Panc1 (cell line): Measurements from ENCODE around the gene SCO2. TPM values are rescaled to one million over a fixed set of nuclear protein-coding genes. Genes with fewer than 3 reads are reported as not detected.

Experiments used
- ATAC-seq: fragments of 200-7000 bp; cut with Tn5 transposase; 2 replicates; pipeline ENCODE4 v1.9.1; 2020; ENCODE audit warnings: mild to moderate bottlenecking, moderate library complexity
- BruUV-seq: library from RNA; stranded (reverse); fragments of 400-500 nt; replicated peaks from 2 replicates; lab custom pipeline; 2021; lab: Mats Ljungman, UMichigan
- CTCF ChIA-PET: fragments of 300-600 bp; sonication (Branson Sonifier 250); formaldehyde crosslinking; loops from one replicate; lab custom pipeline; 2022; ENCODE audit warnings: antibody characterized with exemption; lab: Charles Lee
- POLR2A ChIA-PET: fragments of 300-600 bp; sonication (Branson Sonifier 250); formaldehyde crosslinking; loops from one replicate; lab custom pipeline; 2022; ENCODE audit warnings: antibody characterized with exemption; lab: Charles Lee
- DNase-seq: peaks from one replicate; pipeline ENCODE4 v3.0.0-alpha.2; 2010; ENCODE audit warnings: low read depth, low spot score
- H3K27ac ChIP-seq: 2 replicates; pipeline ENCODE4 v1.5.1; 2011; ENCODE audit warnings: mild to moderate bottlenecking, low read length, inconsistent platforms
- H3K27me3 ChIP-seq: fragments of 200-500 bp; sonication (Bioruptor generic); 2 replicates; pipeline ENCODE4 v1.6.0; 2014; ENCODE audit warnings: low read length, inconsistent platforms; ENCODE audit not compliant: control insufficient read depth, insufficient read depth
- H3K36me3 ChIP-seq: fragments of 200-500 bp; sonication (Bioruptor generic); 2 replicates; pipeline ENCODE4 v1.5.1; 2014; ENCODE audit warnings: inconsistent platforms, mild to moderate bottlenecking, low read length, moderate library complexity; ENCODE audit not compliant: control insufficient read depth, insufficient read depth
- H3K4me1 ChIP-seq: 2 replicates; pipeline ENCODE4 v1.5.1; 2011; ENCODE audit warnings: inconsistent platforms, mild to moderate bottlenecking, low read length, moderate library complexity; ENCODE audit not compliant: control insufficient read depth, insufficient read depth
- H3K4me3 ChIP-seq, 2 experiments: 2 replicates each; pipeline ENCODE4 v1.5.1; 2011 to 2012; ENCODE audit warnings: low read depth in 2 of 2, low read length in 2 of 2, mild to moderate bottlenecking in 2 of 2, inconsistent platforms in 1 of 2, moderate library complexity in 1 of 2
- H3K9me3 ChIP-seq: fragments of 200-500 bp; sonication (Bioruptor generic); 2 replicates; pipeline ENCODE4 v1.5.1; 2014; ENCODE audit warnings: low read depth, mild to moderate bottlenecking, inconsistent platforms, low read length, moderate library complexity; ENCODE audit not compliant: control insufficient read depth, insufficient read depth
- POLR2AphosphoS5 ChIP-seq: IDR thresholded peaks from 2 replicates; pipeline ENCODE4 v1.6.1; 2012; ENCODE audit warnings: mild to moderate bottlenecking, low read depth, low read length, moderate library complexity
- SIN3A ChIP-seq: IDR thresholded peaks from 2 replicates; pipeline ENCODE4 v1.6.1; 2012; ENCODE audit warnings: low read depth, mild to moderate bottlenecking, low read length, moderate library complexity, borderline replicate concordance; ENCODE audit not compliant: insufficient read depth
- TCF7L2 ChIP-seq: IDR thresholded peaks from 2 replicates; pipeline ENCODE4 v1.6.1; 2011; ENCODE audit warnings: mild to moderate bottlenecking, low read depth, low read length, inconsistent platforms
- in situ Hi-C: cut with HindIII; loops from 2 replicates; pipeline ENCODE4 v1.10.0; 2016; ENCODE audit warnings: low sequenced_read_pairs, low pct_unique_long_range_greater_than_20kb
- intact Hi-C: fragments of 100-400 bp; cut with micrococcal nuclease; formaldehyde crosslinking; loops from one replicate; pipeline ENCODE4 v1.10.0; 2022; ENCODE audit not compliant: unreplicated experiment
- total RNA-seq: library from RNA; stranded (reverse); gene quantifications from one replicate; pipeline ENCODE4 v1.2.1, GENCODE V29; 2021; ENCODE audit not compliant: unreplicated experiment
- TF ChIP-seq, protein P1 (sequence below): fragments of 450-650 bp; IDR thresholded peaks from 2 replicates; pipeline ENCODE4 v1.5.1; 2017; ENCODE audit warnings: mild to moderate bottlenecking
- TF ChIP-seq, protein P2 (sequence below), 2 experiments: IDR thresholded peaks; 2 replicates each; pipeline ENCODE4 v1.6.1; 2011 to 2012; ENCODE audit warnings: low read depth in 2 of 2, control low read depth in 1 of 2, low read length in 1 of 2, mild to moderate bottlenecking in 1 of 2, moderate library complexity in 1 of 2; ENCODE audit not compliant: insufficient read depth in 1 of 2

The SCO2 gene
- total RNA-seq, 1 experiment from 2014 or later = 14.2 TPM

DNA sequence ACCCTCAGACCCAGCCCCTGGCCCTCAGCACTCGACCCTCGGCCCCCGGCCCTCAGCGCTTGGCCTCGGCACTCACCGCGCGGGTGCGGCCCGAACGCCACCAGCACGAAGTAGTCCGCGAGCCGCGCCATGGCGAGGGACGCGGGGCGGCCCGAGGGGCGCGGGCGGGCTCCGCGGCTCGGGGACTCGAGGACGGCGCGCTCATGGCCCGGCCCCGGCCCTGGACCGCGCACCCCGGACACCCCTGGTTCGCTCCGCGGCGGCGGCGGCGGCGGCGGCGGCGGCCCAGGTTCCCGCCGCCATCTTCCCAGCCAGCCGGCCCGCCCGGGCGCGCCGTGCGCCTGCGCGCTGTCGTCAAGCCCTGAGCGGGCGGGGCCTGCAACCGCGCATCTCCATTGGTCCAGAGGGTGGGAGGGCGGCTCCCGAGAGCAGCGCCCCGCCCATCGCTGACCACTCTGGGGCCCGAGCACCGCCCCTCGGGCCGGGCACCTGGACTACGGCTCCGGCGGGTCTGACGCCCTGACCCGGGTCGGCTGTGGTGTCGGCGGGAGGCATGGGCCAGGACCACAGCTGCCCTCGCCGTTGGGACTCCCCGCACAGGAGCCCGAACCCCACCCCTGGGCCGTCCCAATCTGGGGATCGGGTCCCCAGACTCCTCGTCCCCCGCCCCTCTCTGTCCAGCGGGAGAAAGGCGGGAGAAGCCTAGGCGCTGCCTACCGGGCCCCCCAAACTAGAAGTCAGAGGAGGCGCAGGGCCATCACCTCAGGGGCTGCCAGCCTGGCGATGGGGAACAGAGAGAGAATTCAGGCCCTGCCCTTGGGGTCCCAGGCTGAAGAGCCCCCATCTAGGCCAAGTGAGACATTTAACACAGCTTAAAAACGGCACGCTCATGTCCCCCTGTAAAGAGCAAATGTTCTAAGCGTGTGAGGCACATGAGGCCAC is 50.4 kb downstream of the SCO2 start, which contains the start of gene SBF1:
Gene SBF1, minus strand, starts transcription at position 326 of the 942 bp plus-strand sequence. Its CDS starts 195 bp downstream, at position 131.
- Histone ChIP-seq H3K9me3 (no peaks in the 10 kb centered on the region), H3K36me3 (no peaks in the 10 kb centered on the region; the same call in 1 of the 2 replicates), H3K4me1 (peaks cover 15% of the 10 kb centered on the region), H3K27me3 (no peaks in the 10 kb centered on the region), H3K27ac (peak within 1 kb of the TSS; percentile 63), H3K4me3 (peak within 1 kb of the TSS; percentile 59 to 63)
- peak; percentile 94 for ATAC-seq
- CTCF ChIA-PET = no interaction called here
- in situ Hi-C loops (no loop called here), intact Hi-C loops (no loop called here)
- POLR2A ChIA-PET = no interaction called here
- no TSS peak for BruUV-seq
- TF ChIP-seq, protein P1, sequence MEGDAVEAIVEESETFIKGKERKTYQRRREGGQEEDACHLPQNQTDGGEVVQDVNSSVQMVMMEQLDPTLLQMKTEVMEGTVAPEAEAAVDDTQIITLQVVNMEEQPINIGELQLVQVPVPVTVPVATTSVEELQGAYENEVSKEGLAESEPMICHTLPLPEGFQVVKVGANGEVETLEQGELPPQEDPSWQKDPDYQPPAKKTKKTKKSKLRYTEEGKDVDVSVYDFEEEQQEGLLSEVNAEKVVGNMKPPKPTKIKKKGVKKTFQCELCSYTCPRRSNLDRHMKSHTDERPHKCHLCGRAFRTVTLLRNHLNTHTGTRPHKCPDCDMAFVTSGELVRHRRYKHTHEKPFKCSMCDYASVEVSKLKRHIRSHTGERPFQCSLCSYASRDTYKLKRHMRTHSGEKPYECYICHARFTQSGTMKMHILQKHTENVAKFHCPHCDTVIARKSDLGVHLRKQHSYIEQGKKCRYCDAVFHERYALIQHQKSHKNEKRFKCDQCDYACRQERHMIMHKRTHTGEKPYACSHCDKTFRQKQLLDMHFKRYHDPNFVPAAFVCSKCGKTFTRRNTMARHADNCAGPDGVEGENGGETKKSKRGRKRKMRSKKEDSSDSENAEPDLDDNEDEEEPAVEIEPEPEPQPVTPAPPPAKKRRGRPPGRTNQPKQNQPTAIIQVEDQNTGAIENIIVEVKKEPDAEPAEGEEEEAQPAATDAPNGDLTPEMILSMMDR = no peak
- TF ChIP-seq POLR2AphosphoS5 = peak; percentile 54; the same call in 1 of the 2 replicates
- no peak for DNase-seq

DNA sequence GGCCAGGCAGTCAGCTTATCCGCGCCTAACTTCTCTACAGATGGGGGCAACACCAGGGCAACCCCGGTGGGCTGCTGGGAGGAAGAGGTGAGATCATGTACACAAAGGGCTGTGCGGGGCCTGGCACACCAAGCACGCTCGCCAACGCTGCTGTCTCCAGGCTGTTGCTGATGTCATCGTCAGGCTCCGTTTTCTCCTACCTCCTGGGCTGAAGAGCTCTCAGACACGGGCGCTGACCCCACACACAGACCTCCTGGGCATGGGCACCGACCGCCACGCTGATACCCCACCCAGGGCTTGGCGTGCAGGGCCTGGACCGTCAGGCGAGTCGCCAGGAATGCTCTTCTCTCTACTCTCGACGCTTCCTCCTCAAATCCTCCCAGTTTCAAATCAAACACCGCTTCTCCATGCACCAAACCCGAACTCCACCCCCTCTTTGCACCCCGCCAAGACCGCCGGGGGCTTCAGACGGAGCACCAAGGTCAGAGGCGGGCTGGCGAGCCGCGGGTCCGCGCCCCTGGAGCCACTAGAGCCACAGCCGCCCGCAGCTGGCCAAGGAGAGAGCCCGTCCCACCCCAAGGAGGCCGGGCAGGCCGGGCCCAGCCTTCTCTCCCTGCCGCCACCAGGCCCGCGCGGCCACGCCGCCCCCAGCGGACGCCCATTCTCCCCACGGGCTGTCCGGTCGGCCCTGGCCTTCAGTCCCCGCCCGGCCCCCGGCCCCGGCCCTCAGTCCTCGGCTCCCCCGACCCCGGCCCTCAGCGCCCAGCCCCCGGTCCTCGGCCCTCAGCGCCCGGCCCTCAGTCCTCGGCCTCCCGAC is 51.3 kb downstream of the SCO2 start:
- Histone ChIP-seq H3K9me3 (no peaks in the 10 kb centered on the region), H3K27me3 (no peaks in the 10 kb centered on the region), H3K36me3 (no peaks in the 10 kb centered on the region; the same call in 1 of the 2 replicates), H3K4me1 (peaks cover 15% of the 10 kb centered on the region), H3K4me3 (peak overlapping the region; percentile 59 to 63), H3K27ac (peak overlapping the region; percentile 29; the same call in 1 of the 2 replicates)
- TF ChIP-seq TCF7L2 = no peak
- TF ChIP-seq, protein P2, sequence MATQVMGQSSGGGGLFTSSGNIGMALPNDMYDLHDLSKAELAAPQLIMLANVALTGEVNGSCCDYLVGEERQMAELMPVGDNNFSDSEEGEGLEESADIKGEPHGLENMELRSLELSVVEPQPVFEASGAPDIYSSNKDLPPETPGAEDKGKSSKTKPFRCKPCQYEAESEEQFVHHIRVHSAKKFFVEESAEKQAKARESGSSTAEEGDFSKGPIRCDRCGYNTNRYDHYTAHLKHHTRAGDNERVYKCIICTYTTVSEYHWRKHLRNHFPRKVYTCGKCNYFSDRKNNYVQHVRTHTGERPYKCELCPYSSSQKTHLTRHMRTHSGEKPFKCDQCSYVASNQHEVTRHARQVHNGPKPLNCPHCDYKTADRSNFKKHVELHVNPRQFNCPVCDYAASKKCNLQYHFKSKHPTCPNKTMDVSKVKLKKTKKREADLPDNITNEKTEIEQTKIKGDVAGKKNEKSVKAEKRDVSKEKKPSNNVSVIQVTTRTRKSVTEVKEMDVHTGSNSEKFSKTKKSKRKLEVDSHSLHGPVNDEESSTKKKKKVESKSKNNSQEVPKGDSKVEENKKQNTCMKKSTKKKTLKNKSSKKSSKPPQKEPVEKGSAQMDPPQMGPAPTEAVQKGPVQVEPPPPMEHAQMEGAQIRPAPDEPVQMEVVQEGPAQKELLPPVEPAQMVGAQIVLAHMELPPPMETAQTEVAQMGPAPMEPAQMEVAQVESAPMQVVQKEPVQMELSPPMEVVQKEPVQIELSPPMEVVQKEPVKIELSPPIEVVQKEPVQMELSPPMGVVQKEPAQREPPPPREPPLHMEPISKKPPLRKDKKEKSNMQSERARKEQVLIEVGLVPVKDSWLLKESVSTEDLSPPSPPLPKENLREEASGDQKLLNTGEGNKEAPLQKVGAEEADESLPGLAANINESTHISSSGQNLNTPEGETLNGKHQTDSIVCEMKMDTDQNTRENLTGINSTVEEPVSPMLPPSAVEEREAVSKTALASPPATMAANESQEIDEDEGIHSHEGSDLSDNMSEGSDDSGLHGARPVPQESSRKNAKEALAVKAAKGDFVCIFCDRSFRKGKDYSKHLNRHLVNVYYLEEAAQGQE (IDR thresholded peaks at IDR 0.05; ENCODE audit: insufficient read depth in 1 of 2, low read depth in 2 of 2, low read length in 1 of 2) = no peak
- TF ChIP-seq, protein P1 = no peak
- TF ChIP-seq SIN3A = no peak
- in situ Hi-C loops = no loop called here
- POLR2A ChIA-PET = interaction anchor here (0.6 kb wide), 1 partner anchor 34 kb away, joined by 3 read pairs; the partner anchor contains the start of gene LMF2
- intact Hi-C loops = no loop called here
- CTCF ChIA-PET = no interaction called here
- ATAC-seq (peak; percentile 54), DNase-seq (no peak)
- BruUV-seq = no TSS peak

Other genes starting within 250 kb of the SCO2 start
- gene PLXNB2, start 218.0 kb downstream of the SCO2 start, total RNA-seq = 227 TPM
- gene DENND6B, start 198.6 kb downstream of the SCO2 start, total RNA-seq = 5.8 TPM
- 52.8 TPM for gene PPP6R2, start 182.3 kb downstream of the SCO2 start, total RNA-seq
- 59.2 TPM for gene SBF1, start 50.6 kb downstream of the SCO2 start, total RNA-seq
- gene ADM2, start 44.1 kb downstream of the SCO2 start, total RNA-seq = 3.9 TPM
- 0.23 TPM for gene MIOX, start 38.7 kb downstream of the SCO2 start, total RNA-seq
- gene LMF2, start 17.9 kb downstream of the SCO2 start, total RNA-seq = 54.2 TPM
- gene NCAPH2, start 17.4 kb downstream of the SCO2 start, total RNA-seq = 55.6 TPM
- gene TYMP, start 4.4 kb upstream of the SCO2 start, total RNA-seq = 56.0 TPM
- gene KLHDC7B, start 20.3 kb upstream of the SCO2 start, total RNA-seq = 1.8 TPM
- gene SYCE3, start 37.3 kb upstream of the SCO2 start, total RNA-seq = not detected
- gene CPT1B, start 52.8 kb upstream of the SCO2 start, total RNA-seq = 18.4 TPM
- 43.5 TPM for gene CHKB, start 57.3 kb upstream of the SCO2 start, total RNA-seq
- 38.4 TPM for gene MAPK8IP2, start 75.2 kb upstream of the SCO2 start, total RNA-seq
- 43.8 TPM for gene ARSA, start 102.6 kb upstream of the SCO2 start, total RNA-seq
- 7.6 TPM for gene SHANK3, start 147.2 kb upstream of the SCO2 start, total RNA-seq
- gene ACR, start 212.6 kb upstream of the SCO2 start, total RNA-seq = 0.21 TPM